GM18499 (cell line): ENCODE data around the gene PAXIP1.
"Not testable (repeated sequence)": the region's sequence is repeated elsewhere in the genome, so short reads cannot be mapped to it uniquely, and the experiment has no call there.

ENCODE experiments used
- ATAC-seq: cut with Tn5 transposase; IDR thresholded peaks from one replicate; pipeline ENCODE4 v1.9.1; 2021; ENCODE audit warnings: moderate number of reproducible peaks; ENCODE audit not compliant: insufficient read depth, unreplicated experiment

The PAXIP1 gene

GRCh38 chr7:155003092-155003375, at the start of gene PAXIP1:
Gene PAXIP1 (minus strand): TSS chr7:155003124. CDS start chr7:155002929, 195 bp downstream.
- ATAC-seq = peak; percentile 34

- ATAC-seq = no peak
Measured at GRCh38 chr7:155051355-155051754, 48.4 kb upstream of the PAXIP1 start.

GRCh38 chr7:155048006-155048405, 45.1 kb upstream of the PAXIP1 start:
- ATAC-seq = no peak

GRCh38 chr7:155043756-155044155, 40.8 kb upstream of the PAXIP1 start:
- no peak for ATAC-seq

- ATAC-seq = no peak
Measured at GRCh38 chr7:155038335-155038734, 35.4 kb upstream of the PAXIP1 start.

- not testable (repeated sequence) for ATAC-seq
Measured at GRCh38 chr7:155034495-155034894, 31.6 kb upstream of the PAXIP1 start.

GRCh38 chr7:155032978-155033377, 30.1 kb upstream of the PAXIP1 start:
- ATAC-seq = no peak

- ATAC-seq = no peak
Measured at GRCh38 chr7:155027879-155028278, 25.0 kb upstream of the PAXIP1 start.

GRCh38 chr7:155021699-155022145, 18.8 kb upstream of the PAXIP1 start:
- no peak for ATAC-seq

- ATAC-seq = no peak
Measured at GRCh38 chr7:155020996-155021395, 18.1 kb upstream of the PAXIP1 start.

- ATAC-seq = no peak
Measured at GRCh38 chr7:155017834-155018233, 14.9 kb upstream of the PAXIP1 start.

- ATAC-seq = no peak
Measured at GRCh38 chr7:155011086-155011485, 8.2 kb upstream of the PAXIP1 start.

- ATAC-seq = no peak
Measured at GRCh38 chr7:155009570-155010157, 6.7 kb upstream of the PAXIP1 start.

GRCh38 chr7:155007947-155008346, 5.0 kb upstream of the PAXIP1 start:
- no peak for ATAC-seq

GRCh38 chr7:155003376-155004214, 671 bp upstream of the PAXIP1 start:
- peak; percentile 30 for ATAC-seq

- peak; percentile 22 for ATAC-seq
Measured at GRCh38 chr7:155002411-155003091, 373 bp downstream of the PAXIP1 start.

- ATAC-seq = peak; percentile 0
Measured at GRCh38 chr7:155001756-155002410, 1.0 kb downstream of the PAXIP1 start.

- ATAC-seq = no peak
Measured at GRCh38 chr7:155000795-155001194, 2.1 kb downstream of the PAXIP1 start.

GRCh38 chr7:154998481-154998880, 4.4 kb downstream of the PAXIP1 start:
- ATAC-seq = no peak

GRCh38 chr7:154997840-154998370, 5.0 kb downstream of the PAXIP1 start:
- ATAC-seq = no peak

- ATAC-seq = no peak
Measured at GRCh38 chr7:154996756-154997155, 6.2 kb downstream of the PAXIP1 start.
